ENCODE results near the gene LEKR1.

- TF ChIP-seq POLR2A (IDR thresholded peaks at IDR 0.05; ENCODE audit: low read length) (no peak), GATA1 (IDR thresholded peaks at IDR 0.05; ENCODE audit: low read depth, low read length) (no peak)
Measured at GRCh38 chr3:157043771-157044170, 217.6 kb downstream of the LEKR1 start.

All from erythroblast (primary cell).